Stimulated activated CD4-positive, alpha-beta T cell treated with anti-CD3 and anti-CD28 coated beads, Interleukin-1b, Interleukin-23, amount 100 ng/mL, for 4 hours (primary cell): ENCODE results near the gene TAF10.

Experiments
- DNase-seq, 2 donors: peaks; one replicate each; pipeline ENCODE4 v3.0.0-alpha.2; 2020; ENCODE audit warnings: low read depth in 2 of 2

TAF10 gene

GRCh38 chr11:6583584-6583983, 28.4 kb downstream of the TAF10 start:
- no peak for DNase-seq

DNA sequence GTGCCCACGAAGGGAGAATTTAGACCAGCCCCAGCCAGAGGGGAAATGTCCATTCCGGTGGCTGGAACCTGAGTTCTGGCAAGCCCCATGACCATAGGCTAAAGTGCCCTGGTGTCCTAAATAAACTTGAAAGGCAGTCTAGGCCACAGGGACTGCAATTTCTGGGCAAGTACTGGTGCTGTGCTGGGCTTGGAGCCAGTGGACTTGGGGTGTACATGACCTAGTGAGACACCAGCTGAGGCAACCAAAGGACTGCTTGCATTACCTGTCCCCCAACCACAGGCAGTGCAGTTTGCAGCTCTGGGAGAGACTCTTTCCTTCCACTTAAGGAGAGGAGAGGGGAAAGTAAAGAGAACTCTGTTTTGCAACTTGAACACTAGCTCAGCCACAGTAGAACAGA, 32.3 kb downstream of the TAF10 start:
- no peak for DNase-seq

GRCh38 chr11:6578134-6578533, 33.9 kb downstream of the TAF10 start:
- no peak for DNase-seq

- DNase-seq, result no peak
These were observed 35.3 kb downstream of the TAF10 start for GRCh38 chr11:6576471-6577373.

DNA sequence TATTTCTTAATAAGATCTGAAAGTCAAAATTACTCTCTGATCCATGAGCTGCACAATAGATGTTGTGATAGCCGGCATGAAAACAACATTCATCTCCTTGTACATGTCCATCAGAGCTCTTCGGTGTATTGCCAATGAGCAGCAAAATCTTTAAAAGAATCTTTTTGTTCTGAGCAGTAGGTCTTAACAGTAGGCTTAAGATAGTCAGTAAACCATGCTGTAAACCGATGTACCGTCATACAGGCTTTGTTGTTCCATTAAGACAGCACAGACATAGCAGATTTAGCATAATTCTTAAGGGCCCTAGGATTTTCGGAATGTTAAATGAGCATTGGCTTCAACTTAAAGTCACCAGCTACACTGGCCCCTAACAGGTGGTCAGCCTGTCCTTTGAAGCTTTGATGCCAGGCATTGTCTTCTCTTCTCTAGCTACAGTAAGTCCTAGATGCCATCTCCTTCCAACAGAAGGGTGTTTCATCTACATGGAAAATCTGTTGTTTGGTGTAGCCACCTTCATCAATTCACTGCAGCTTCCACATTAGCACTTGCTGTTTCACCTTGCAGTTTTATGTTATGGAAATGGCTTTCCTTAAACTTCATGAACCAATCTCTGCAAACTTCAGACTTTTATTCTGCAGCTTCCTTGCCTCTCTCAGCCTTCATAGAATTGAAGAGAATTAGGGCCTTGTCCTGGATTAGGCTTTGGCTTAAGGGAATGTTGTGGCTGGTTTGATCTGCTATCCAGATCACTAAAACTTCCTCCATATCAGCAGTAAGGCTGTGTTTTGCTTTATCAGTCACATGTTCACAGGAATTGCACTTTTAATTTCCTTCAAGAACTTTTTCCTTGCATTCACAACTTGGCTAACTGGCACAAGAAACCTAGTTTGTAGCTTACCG, 37.0 kb downstream of the TAF10 start:
- DNase-seq, result no peak

DNA sequence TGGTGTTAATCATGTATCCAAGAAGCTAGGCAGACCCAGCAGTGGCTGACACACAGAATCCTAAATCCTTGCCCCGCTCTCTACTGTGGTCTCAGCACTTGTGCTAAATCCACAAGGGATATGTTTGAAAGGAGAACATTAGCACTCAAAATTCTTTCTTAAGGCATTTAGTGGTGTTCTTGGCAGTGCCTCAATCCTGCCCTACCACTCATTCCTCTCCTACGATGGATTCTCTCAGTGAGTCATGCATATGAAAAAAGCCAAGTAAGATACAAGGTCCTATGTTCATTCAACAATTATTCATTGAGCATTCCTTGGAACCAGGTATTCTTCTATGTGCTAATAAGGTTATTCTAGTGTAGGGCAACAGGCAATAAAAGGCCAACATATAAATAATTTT, 39.8 kb downstream of the TAF10 start:
- DNase-seq, result no peak

GRCh38 chr11:6571434-6572008, 40.5 kb downstream of the TAF10 start:
- DNase-seq, result no peak

DNA sequence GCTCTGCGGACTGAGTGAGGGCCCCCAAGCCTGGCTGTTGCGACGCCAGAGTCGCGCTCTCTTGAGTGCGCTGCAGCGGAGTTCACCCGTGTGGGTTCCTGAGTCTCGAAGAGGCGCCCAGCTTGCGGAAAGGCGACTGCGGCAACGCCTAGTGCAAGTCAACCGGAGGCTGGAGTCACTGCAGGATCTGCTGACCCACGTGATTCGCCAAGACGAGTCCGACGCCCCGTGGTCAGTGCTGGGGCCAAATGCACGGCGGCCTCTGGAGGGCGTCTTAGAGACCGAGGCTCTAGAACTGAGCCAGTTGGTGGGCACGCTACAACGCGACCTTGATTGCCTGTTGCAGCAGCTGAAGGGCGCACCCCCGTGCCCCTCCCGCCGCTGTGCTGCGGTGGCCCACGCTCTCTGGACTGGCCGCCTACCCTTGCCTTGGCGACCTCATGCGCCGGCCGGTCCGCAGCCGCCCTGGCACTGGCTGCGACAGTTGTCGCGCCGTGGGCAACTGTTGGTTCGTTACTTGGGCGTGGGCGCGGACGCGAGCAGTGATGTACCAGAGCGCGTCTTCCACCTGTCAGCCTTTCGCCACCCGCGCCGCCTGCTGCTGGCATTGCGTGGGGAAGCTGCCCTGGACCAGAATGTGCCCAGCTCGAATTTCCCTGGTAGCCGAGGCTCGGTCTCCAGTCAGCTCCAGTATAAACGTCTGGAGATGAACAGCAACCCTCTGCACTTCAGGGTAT, 41.2 kb downstream of the TAF10 start:
- no peak for DNase-seq

DNA sequence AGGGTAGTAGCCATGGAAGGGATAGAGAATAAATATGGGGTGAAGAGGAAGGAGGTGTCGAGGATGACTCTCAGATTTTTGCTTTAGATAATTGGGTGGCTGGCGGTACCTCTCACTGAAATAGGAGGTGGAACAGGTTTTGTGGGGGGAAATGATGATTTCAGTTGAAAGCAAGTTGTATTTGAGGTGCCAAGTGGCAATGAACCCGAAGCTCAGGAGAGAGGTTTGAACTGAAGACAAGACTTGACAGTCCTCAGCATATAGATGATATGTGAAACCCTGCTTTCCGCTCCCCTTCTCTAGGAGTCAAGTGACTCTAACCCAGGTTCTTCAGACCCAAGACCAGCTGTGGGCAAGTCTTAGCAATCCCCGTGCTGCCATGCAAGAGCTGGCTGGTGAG, 42.3 kb downstream of the TAF10 start:
- no peak for DNase-seq

DNA sequence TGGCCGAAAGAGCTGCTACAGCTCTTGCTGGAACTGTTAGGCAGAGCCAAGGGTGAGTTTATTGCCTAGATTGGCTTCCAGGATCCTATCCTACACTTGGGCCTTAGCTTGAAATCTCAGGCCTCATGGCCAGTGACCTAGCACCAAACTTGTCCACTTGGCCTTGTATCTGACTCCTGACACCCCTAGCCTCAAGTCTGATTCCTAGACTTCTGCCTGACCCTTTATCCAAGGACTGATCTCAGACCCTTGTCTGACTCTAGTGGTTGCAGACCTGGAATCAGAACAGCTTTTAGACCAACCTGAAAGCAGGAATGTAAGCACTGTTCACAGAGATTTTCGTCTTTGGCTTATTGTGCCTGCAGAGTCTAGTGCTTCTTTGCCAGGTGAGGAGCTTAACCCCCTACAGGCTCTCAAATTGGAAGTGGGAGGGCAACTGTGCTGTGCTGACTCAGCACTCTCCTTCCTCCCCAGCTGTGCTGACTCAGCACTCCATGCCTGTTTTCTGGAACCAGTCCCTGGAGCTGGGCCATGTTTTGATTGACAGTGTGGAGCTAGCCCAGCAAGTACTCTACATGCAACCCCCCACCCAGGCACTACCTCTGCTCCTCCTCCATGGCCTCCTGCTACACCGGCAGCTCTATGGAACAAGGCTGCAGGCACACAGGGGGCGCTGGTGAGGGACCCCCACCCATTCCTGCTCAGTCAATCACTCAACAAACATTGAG, 43.7 kb downstream of the TAF10 start:
- DNase-seq, result no peak

GRCh38 chr11:6567371-6567745, 44.7 kb downstream of the TAF10 start:
- no peak for DNase-seq

DNA sequence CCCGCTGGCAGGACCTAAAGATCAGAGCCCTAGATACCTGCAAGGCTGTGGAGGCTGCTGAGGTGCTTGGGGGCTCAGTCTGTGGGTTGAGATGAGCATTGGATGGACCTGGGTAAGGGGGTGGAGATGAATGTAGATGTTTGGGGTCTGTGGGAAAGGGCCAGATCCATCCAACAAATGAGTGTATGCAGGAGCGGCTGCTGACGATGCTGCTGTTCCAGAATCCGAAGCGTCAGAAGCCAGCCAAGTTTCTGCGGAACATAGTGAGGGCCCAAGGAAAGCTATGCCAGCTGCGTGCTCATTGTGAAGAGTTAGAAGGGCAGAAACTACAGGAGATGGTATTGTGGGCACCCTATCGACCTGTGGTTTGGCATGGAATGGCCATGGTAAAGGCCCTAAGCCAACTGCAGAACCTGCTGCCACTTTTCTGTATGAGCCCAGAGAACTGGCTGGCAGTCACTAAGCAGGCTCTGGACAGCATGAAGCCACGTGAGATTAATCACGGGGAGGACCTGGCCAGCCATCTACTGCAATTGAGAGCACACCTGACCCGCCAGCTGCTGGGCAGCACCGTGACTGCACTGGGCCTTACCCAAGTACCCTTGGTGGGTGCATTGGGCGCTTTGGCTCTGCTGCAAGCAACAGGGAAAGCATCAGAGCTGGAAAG, 45.2 kb downstream of the TAF10 start:
- no peak for DNase-seq

DNA sequence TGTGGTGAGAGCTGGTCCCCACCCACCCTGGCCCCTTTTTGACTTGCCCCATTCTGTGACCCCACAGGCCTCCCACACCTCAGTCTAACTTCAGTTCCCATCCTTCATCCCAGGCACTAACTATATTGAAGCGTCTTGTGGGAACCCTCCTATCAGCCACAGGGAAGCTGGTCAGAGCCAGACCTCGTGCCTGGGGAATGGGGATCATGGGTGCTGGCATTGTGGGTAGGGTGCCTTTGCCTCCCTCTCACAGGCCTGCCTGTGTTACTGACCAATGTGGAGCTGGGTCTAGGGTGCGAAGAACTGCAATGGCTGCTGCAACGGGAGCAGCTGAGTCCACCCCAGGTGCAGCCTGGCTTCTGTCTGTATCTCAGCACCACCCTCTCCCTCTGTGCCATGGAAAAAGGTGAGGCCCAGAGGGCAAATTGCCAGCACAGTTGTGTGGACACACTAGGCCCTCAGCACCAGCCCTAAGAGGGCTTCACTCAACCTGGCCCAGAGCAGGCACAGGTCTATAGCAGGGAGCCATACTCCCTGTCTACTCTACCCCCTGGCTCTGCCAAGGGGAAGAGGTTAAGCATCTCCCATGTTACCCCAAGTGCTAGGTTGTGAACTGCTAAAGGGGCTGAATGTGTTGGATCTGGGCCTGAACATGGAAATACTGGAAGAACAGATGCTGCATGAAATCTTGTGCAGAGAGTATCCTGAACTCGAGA, 45.9 kb downstream of the TAF10 start:
- DNase-seq, result no peak

GRCh38 chr11:6565325-6565724, 46.7 kb downstream of the TAF10 start:
- no peak for DNase-seq

GRCh38 chr11:6563667-6564066, 48.3 kb downstream of the TAF10 start:
- no peak for DNase-seq

GRCh38 chr11:6563121-6563619, 48.8 kb downstream of the TAF10 start:
- no peak for DNase-seq

DNA sequence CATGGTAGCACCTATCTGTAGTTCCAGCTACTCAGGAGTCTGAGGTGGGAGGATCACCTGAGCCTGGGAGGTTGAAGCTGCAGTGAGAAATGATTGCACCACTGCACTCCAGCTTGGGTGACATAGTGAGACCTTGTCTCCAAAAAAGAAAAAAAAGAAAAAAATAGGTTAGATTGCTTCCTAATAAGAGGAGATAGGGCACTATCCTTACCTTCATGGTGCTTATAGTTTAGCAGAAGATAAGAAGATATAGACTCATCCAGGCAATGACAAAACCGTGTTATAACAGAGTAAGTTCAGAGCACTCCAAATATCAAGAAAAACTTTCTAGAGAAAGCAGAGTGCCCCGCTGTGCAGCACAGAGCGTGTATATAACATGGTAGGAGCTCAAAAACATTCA, 50.7 kb downstream of the TAF10 start:
- DNase-seq, result no peak
